ENCODE results near the gene HIPK2.

The HIPK2 gene

GRCh38 chr7:139728203-139728602, 49.6 kb downstream of the HIPK2 start:
- TF ChIP-seq GATA3 (IDR thresholded peaks at IDR 0.05; ENCODE audit: low read depth, low read length) (no peak), GATA2 (IDR thresholded peaks at IDR 0.05; ENCODE audit: low read depth, low read length) (no peak)

GRCh38 chr7:139727151-139727705, 50.6 kb downstream of the HIPK2 start:
- no peak for TF ChIP-seq GATA2 (IDR thresholded peaks at IDR 0.05; ENCODE audit: low read depth, low read length)
- TF ChIP-seq GATA3 (IDR thresholded peaks at IDR 0.05; ENCODE audit: low read depth, low read length): no peak

- TF ChIP-seq GATA2 (IDR thresholded peaks at IDR 0.05; ENCODE audit: low read depth, low read length) (no peak), GATA3 (IDR thresholded peaks at IDR 0.05; ENCODE audit: low read depth, low read length) (no peak)
These were observed 51.3 kb downstream of the HIPK2 start for GRCh38 chr7:139726485-139726869.

GRCh38 chr7:139725858-139726484, 51.8 kb downstream of the HIPK2 start:
- no peak for TF ChIP-seq GATA3 (IDR thresholded peaks at IDR 0.05; ENCODE audit: low read depth, low read length)
- no peak for TF ChIP-seq GATA2 (IDR thresholded peaks at IDR 0.05; ENCODE audit: low read depth, low read length)

GRCh38 chr7:139725077-139725476, 52.7 kb downstream of the HIPK2 start:
- TF ChIP-seq GATA3 (IDR thresholded peaks at IDR 0.05; ENCODE audit: low read depth, low read length) (no peak), GATA2 (IDR thresholded peaks at IDR 0.05; ENCODE audit: low read depth, low read length) (no peak)

- TF ChIP-seq GATA3 (IDR thresholded peaks at IDR 0.05; ENCODE audit: low read depth, low read length): no peak
- TF ChIP-seq GATA2 (IDR thresholded peaks at IDR 0.05; ENCODE audit: low read depth, low read length): no peak
These were observed 55.2 kb downstream of the HIPK2 start for GRCh38 chr7:139722604-139723003.

GRCh38 chr7:139721821-139722220, 56.0 kb downstream of the HIPK2 start:
- TF ChIP-seq GATA2 (IDR thresholded peaks at IDR 0.05; ENCODE audit: low read depth, low read length) (no peak), GATA3 (IDR thresholded peaks at IDR 0.05; ENCODE audit: low read depth, low read length) (no peak)

- TF ChIP-seq GATA3 (IDR thresholded peaks at IDR 0.05; ENCODE audit: low read depth, low read length): no peak
- TF ChIP-seq GATA2 (IDR thresholded peaks at IDR 0.05; ENCODE audit: low read depth, low read length): no peak
These were observed 56.4 kb downstream of the HIPK2 start for GRCh38 chr7:139721417-139721816.

- TF ChIP-seq GATA3 (IDR thresholded peaks at IDR 0.05; ENCODE audit: low read depth, low read length) (no peak), GATA2 (IDR thresholded peaks at IDR 0.05; ENCODE audit: low read depth, low read length) (no peak)
These were observed 57.0 kb downstream of the HIPK2 start for GRCh38 chr7:139720705-139721231.

GRCh38 chr7:139720186-139720585, 57.6 kb downstream of the HIPK2 start:
- TF ChIP-seq GATA3 (IDR thresholded peaks at IDR 0.05; ENCODE audit: low read depth, low read length) (no peak), GATA2 (IDR thresholded peaks at IDR 0.05; ENCODE audit: low read depth, low read length) (no peak)

- no peak for TF ChIP-seq GATA2 (IDR thresholded peaks at IDR 0.05; ENCODE audit: low read depth, low read length)
- no peak for TF ChIP-seq GATA3 (IDR thresholded peaks at IDR 0.05; ENCODE audit: low read depth, low read length)
These were observed 58.9 kb downstream of the HIPK2 start for GRCh38 chr7:139718859-139719258.

- TF ChIP-seq GATA2 (IDR thresholded peaks at IDR 0.05; ENCODE audit: low read depth, low read length): no peak
- TF ChIP-seq GATA3 (IDR thresholded peaks at IDR 0.05; ENCODE audit: low read depth, low read length): no peak
These were observed 59.7 kb downstream of the HIPK2 start for GRCh38 chr7:139718141-139718540.

- TF ChIP-seq GATA3 (IDR thresholded peaks at IDR 0.05; ENCODE audit: low read depth, low read length) (no peak), GATA2 (IDR thresholded peaks at IDR 0.05; ENCODE audit: low read depth, low read length) (no peak)
These were observed 61.4 kb downstream of the HIPK2 start for GRCh38 chr7:139716156-139716942.

GRCh38 chr7:139715194-139715815, 62.5 kb downstream of the HIPK2 start:
- TF ChIP-seq GATA3 (IDR thresholded peaks at IDR 0.05; ENCODE audit: low read depth, low read length): no peak
- no peak for TF ChIP-seq GATA2 (IDR thresholded peaks at IDR 0.05; ENCODE audit: low read depth, low read length)
